Measurements from ENCODE around the gene KIF21B.

Gene KIF21B

DNA sequence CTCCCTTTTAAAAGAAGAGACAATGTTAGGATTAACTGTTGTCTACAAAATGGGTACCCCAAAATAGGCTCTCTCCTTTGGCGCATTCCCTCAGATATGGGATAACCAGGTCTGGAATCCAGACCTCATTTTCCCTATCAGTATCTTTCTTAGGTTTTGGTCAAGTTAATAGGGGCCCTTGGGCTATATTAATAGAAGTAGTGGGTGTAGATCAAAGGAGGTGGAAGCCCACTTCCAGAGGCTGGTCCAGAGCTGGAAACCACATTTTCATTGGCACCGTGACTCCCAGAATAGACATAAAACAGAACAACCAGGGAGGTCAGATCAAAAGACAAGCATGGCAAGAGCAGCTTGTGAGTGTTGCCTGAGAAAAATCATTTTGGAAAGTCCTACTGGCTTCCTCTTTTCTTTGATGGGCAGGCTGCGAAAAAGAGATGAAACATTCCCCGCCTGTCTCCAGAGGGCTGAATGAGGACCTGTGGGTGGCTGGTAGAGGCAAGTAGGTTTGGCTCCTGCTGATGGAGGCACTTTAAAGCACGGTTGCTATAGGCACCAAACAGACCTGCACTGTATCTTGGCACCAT lies 25.8 kb upstream of the KIF21B start:
- DNase-seq (ENCODE audit: low read depth) = no peak

DNA sequence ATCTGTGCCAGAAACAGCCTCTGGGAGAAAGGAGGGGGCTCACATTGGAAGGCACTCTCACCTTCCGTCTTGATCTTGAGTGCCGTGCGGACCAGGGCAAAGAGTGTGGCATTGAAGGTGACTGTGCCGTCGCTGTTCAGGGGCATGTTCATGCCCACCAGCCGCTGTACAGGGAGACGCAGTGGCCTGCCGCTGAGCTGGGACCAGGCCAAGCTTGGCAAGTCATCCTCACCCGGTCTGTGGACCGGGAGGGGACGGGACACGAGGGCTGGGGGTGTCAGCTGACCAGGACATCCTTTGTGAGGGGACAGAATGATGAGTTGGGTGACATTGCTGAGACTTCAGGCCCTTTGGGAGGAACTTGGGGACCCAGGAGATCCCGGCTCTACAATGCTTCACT lies 25.0 kb upstream of the KIF21B start:
- DNase-seq (ENCODE audit: low read depth) = no peak

- no peak for DNase-seq (ENCODE audit: low read depth)
Measured at GRCh38 chr1:201044119-201044518, 20.6 kb upstream of the KIF21B start.

DNA sequence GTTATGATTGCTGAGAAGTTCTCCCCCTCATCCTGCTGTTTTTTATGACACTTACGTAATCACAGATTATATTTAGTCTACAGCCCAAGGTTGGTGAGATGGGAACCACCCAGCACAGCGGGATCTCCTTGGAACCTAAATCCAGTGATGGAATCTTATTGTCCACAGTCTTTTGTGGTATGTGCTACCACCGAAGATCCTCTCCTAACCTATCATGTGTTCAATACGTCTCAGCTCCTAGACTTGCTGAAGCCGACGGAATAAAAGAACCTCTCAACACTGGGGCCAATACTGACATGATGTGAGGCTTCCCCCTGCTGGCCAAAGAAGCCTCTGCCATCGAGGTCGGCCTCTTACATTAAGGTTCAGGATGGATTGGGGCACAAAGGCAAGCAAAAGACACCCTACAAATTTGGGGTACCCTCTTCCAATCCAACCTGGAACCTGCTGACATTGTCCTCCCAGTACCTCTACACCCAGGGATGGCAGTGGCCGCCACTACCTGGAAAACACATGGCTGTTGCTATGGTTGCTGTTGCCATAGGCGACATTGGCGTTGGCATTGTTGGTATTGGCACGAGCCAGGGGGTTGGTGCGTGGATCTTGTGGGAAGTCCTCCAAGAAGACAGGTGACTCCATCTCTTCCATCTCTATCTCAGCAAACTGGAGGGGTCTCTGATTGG lies 19.4 kb upstream of the KIF21B start:
- peak; percentile 60 for DNase-seq (ENCODE audit: low read depth)

DNA sequence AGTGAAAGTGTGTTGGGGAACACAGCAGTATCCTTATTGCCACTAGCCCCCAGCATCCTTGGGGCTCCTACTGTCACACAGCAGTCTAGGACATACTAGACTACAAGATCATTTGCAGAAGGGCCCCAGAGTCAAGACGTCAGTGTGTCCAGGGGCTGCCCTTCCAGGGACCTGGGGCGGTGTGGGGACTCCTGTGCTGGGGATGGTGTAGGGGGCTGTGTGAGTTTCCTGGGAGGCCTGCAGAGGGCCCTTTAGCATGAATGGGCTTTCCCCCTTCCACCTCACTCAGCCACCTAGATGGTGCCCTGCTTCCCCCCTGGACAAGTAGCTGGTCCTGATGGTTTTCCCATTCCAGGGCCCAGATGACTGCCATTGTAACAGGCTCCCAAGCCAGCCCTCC lies 17.5 kb upstream of the KIF21B start:
- DNase-seq (ENCODE audit: low read depth) = no peak

- DNase-seq (ENCODE audit: low read depth) = no peak
Measured at GRCh38 chr1:201039876-201040275, 16.4 kb upstream of the KIF21B start.

DNA sequence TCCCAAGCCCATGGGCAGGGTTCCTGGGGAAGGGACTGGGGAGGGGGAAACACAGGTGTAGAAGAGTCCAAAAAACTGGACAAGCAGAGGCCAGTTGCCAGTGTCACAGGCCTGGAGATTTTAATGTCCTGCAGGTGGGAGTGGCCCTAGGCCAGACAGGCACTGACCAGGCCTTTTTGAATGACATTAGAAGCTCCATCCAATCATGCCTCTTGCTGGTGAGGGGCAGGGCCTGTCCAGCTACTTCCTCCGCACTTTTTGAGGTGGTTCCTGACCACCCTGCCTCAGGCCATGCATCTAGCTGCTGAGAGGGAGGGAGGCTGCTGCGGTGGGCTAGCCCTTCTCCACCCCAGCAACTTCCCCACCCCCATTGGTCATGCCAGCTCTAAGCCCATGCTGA lies 15.9 kb upstream of the KIF21B start:
- no peak for DNase-seq (ENCODE audit: low read depth)

GRCh38 chr1:201038186-201038876 lies 14.8 kb upstream of the KIF21B start:
- no peak for DNase-seq (ENCODE audit: low read depth)

GRCh38 chr1:201036188-201036842 lies 12.8 kb upstream of the KIF21B start:
- no peak for DNase-seq (ENCODE audit: low read depth)

- DNase-seq (ENCODE audit: low read depth) = no peak
Measured at GRCh38 chr1:201034671-201035070, 11.2 kb upstream of the KIF21B start.

- DNase-seq (ENCODE audit: low read depth) = no peak
Measured at GRCh38 chr1:201032408-201032807, 8.9 kb upstream of the KIF21B start.

DNA sequence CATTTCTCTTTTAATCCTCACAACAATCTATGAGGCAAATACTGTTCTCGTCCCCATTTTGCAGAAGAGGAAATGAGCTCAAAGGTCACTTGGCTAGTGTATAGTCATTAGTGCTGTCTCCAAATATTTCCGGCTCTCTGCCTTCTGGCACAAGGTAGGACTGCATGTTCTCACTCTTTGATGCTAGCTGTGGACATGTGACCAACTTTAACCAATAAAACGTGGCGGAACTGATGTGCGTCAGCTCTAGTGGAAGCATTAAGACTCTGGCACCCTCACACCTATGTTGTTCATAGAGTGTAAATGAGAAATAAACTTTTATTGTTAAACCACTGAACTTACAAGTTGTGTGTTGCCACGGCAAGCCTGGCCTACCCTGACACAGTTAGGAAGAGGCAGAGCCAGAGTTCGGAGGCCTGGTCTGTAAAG lies 5.0 kb upstream of the KIF21B start:
- no peak for DNase-seq (ENCODE audit: low read depth)

DNA sequence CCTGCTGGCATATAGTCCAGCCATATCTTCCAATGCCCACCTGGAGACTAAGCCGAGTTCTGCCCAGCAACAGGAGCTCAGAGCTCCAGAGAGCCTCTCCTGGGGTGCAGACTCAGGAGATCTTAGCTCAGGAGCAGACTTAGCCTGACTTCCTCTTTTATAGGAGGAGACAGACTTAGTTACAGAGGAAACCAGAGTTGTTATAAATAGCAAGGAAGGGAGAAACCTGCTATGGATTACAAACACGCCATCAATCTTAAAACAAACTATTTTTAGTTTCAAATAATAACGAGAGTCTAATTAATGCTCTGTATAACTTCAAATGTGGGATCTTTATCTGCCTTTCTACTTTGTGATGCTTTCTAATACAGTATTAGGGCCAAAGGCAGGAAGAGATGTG lies 3.3 kb upstream of the KIF21B start:
- no peak for DNase-seq (ENCODE audit: low read depth)

DNA sequence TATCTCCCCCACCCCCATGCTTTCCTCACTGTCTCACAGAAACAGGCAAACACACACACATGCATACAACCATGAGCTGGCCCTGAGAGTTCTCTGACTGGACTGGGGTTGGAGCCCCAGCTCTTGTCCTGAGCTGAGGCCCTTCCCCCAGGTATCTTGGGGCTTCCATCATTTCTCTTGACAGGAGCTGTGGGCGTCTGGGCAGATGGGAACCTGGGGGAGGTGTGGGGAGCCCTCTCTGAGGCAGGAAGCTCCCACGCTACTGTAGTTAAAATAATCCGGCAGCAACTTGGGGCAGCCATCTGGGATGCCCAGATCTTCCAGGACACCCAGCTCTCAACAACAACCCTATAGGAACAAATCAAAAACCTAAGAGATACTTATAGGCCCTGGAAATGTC lies 2.7 kb upstream of the KIF21B start:
- DNase-seq (ENCODE audit: low read depth) = no peak

DNA sequence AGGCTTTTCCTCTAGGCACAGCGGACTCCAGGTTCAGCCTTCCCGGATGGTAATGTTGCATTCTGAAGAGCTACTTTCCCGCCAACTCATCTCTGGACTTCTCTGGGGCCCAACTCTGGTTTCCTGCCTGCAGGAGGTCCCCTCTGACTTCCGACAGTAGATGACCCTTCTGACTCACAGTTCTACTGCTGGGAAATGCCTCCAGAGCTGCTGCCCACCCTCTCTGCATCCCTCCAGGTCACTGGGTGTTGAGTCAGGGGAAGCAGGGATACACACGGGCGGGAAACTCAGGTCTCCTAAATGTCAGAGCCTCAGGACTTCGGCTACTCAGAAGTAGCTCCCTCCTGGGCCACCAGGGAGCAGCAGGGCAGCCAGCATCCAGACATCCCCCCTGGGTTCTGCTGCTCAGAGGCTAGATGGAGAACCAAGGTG lies 2.1 kb upstream of the KIF21B start:
- DNase-seq (ENCODE audit: low read depth) = no peak

DNA sequence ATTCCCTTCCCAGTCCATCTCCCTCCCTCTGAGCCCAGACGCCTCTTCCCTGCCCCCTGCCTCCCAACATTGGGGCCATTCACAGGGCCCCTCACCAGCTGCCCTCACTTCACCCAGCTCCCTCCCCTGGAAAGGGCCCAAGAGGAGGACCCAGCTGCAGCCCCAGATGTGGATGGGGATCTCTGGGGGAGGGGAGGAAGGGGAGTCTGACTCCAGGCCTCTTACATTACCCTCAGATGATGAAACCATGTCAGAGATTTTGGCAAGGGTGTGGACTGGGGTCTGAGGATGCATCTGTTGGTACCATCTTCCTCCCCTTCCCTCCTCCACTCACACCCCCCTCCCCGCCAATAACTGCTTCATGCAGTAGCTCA lies 1.1 kb upstream of the KIF21B start:
- DNase-seq (ENCODE audit: low read depth) = no peak

DNA sequence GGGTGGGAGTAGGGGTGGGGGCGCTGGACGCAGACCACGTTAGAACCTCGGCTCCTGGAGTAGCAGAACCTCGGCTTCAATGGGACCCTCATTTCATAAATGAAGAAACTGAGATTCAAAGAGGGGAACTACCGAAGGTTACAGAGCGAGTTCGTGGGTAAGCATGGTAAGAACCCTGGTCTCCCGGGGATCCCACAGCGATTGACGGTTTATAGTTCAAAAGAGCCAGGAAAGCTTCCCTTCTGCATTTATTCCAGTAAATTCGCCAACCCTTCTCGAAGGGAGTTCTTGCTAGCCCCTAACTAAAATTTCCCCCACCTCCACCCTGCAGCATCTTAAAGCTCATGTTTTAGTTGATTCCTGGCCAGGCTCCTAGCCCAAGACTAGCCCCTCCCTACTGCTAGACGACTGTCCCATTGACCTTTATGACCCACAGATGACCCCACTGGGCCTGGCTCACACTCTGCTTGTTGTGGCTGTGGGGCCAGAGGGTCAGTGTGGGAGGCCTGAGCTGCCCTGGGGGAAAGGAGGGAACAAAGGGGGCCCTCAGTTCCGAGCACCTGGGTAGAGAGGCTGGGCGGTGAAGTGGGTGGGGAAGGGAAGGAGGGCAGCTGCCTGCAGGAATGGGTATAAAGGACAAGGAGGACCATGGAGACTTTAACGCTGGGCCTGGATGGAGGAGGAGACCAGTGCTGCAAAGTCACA lies 558 bp upstream of the KIF21B start:
- no peak for DNase-seq (ENCODE audit: low read depth)

DNA sequence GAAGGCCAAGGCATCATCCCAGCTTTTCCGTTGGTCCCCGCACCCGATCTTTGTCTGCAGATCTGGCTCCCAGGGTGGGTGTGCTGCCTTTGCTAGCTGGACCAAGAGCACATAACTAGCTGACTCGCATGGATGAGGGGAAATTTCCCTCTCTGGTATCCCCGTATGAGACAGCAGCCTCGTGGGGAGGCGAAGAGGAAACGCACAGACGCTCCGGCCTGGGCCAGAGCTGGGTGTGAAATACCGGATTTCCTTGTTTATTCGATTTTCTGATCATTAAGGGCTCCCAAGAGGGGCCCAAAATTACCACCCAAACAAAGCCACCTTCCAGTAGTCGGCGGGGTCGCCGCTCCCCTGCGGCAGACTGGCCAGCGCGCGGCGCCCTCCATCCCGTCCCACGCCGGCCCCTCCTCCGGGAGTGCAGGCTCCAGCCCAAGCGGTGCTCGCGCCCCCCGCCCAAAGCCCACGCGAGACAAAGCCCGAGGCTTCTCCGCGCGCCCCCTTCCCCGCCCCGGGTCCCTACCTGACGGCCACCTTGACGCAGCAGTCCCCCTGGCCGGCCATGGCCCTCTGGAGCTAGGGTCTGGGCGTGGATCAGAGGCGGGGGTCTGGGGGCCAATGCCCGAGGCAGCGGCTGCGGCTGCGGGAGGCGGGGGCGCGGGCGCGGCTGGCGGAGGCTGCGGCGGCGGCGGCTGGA lies 546 bp downstream of the KIF21B start:
- DNase-seq (ENCODE audit: low read depth) = no peak

DNA sequence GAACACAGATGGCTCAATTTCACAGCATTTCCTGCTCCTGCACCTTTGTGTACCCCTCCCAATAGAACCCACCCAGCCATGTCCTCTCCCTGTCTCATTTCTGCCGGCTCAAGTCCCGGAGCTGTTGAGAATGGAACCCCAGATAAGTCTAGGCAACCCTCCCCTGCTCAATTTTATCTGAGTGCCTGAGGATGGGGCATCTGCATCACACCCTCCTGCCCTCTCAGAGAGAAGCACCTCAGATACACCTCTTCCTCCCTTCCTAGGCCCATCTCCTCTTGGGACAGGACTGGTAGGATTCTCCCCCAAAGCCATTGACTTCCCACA lies 1.1 kb downstream of the KIF21B start:
- no peak for DNase-seq (ENCODE audit: low read depth)

DNA sequence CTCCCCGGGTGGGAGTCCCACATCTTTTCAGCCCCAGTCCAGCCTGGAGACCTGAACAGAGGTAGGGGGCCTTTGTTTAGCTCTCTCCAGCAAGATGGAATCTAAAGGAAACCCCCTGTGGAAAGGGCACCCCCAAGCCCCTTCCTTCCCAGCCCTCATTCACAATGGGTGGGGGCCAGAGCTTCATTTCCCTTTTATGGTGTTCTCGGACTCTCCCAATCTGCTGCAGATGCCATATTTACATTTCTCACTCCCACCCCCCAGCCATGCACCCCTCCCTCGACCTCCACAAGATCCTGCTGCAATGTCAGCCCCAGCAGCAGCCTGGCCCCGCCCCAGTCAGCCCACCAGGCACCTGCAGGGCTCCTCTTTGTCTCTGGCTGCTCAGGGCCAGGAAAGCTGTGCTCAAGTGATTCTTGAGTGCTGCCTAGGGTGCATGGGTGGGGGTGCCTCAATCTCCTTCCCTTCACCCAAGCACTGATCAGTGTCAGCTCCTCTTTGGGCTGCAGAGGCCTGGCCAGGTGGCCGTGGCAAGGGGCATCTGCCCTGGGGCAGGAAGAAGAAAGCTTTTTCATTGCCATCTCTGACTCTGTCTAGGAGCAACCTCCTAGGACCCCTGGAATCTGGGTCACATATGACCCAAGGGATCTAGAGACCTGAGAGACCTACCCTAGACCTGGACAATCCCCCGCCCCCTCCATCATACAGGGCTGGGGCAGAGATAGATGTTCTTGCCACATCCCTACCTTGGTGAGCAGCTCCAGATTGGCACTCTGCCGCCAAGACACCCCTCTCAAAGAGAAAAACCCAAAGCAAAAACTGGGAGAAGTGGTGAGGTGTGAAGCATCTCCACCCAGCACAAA lies 1.7 kb downstream of the KIF21B start:
- no peak for DNase-seq (ENCODE audit: low read depth)

All from T follicular helper cell (primary cell).